GM18519 (cell line): ENCODE measurements around the gene PSG5.
"Not testable (repeated sequence)": the region's sequence is repeated elsewhere in the genome, so short reads cannot be mapped to it uniquely, and the experiment has no call there.

Source experiments
- ATAC-seq: cut with Tn5 transposase; IDR thresholded peaks from one replicate; pipeline ENCODE4 v1.9.1; 2021; ENCODE audit warnings: mild to moderate bottlenecking, moderate library complexity; ENCODE audit not compliant: unreplicated experiment, low FRiP score

Gene PSG5

GRCh38 chr19:43186311-43186935 is at the start of gene PSG5:
Gene PSG5 (minus strand): TSS chr19:43186536. CDS start chr19:43186405, 131 bp downstream.
- not testable (repeated sequence) for ATAC-seq

- not testable (repeated sequence) for ATAC-seq
Measured at GRCh38 chr19:43235686-43236085, 49.4 kb upstream of the PSG5 start.

DNA sequence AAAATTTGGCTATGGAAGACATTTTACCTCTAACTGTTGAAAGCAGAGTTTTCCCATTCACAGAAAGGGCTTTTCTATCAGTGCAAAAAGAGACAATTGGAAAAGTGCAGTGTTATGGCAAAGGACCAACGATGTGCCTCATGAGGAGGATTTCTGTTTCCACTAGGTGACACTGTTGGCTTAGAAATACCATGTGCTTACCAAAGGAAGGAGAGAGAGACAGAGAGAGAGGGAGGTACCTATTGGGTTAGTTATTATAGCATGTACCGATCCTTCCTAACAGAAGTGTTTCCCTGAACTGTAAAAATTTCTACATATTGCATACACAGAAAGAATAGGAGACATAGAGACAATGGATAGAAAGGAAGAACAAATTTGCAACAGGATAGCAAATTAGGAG is 43.0 kb upstream of the PSG5 start:
- no peak for ATAC-seq

GRCh38 chr19:43228730-43229129 is 42.4 kb upstream of the PSG5 start:
- not testable (repeated sequence) for ATAC-seq

GRCh38 chr19:43226986-43227385 is 40.6 kb upstream of the PSG5 start:
- ATAC-seq = not testable (repeated sequence)

DNA sequence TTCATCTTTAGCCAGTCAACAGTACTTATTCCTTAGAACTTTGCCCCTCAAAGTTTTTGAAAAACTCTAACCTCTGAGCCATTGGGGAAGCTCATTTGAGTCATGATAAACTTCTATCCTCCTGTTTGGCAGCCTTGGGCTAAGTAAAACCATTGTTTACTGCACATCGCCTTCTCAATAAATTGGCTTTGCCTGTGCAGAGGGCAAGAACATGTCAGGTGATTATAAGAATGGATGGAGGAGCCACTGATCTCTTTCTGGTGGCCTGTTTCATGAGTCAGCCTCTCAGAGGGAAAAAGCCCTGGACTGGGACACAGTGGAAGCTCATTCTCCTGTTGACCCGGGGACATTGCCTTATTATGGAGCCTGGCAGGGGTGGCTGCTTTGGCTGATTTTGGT is 38.5 kb upstream of the PSG5 start:
- no peak for ATAC-seq

GRCh38 chr19:43224201-43224854 is 38.0 kb upstream of the PSG5 start:
- ATAC-seq = not testable (repeated sequence)

DNA sequence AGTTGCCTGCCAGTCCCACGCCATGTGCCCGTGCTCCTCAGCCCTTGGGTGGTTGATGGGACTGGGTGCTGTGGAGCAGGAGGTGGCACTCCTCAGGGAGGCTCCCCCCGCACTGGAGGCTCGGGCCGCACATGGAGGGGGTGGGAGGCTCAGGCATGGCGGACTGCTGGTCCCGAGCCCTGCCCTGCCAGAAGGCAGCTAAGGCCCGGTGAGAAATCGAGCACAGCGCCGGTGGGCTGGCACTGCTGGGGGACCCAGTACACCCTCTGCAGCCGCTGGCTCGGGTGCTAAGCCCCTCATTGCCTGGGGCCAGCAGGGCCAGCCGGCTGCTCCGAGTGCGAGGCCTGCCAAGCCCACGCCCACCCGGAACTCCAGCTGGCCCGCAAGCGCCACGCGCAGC is 35.6 kb upstream of the PSG5 start:
- ATAC-seq = not testable (repeated sequence)

- ATAC-seq = not testable (repeated sequence)
Measured at GRCh38 chr19:43219136-43219535, 32.8 kb upstream of the PSG5 start.

- not testable (repeated sequence) for ATAC-seq
Measured at GRCh38 chr19:43215881-43216280, 29.5 kb upstream of the PSG5 start.

- no peak for ATAC-seq
Measured at GRCh38 chr19:43207991-43208390, 21.7 kb upstream of the PSG5 start.

DNA sequence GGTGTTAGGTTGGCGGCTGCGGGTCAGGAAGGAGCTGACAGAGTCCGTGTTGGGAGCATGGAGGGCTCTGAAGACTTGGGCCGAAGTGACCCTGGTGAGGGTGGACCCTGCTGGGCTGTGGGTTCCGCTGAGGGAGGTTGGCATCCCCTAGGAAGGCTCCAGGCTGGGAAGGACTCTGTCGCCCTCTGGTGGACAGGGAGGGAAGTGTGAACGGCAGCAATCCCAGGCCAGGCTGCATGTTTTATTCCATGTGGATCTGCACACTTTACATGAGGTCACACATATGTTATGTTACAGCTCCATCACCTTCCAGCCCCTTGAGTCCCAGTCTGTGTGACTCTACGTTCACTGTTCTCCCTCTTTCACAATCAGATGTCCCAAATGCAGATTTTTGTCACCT is 20.8 kb upstream of the PSG5 start:
- ATAC-seq = not testable (repeated sequence)

GRCh38 chr19:43205471-43206105 is 19.3 kb upstream of the PSG5 start, which contains the start of gene PSG4:
Gene PSG4 (minus strand): TSS chr19:43205638. CDS start chr19:43205536, 102 bp downstream.
- not testable (repeated sequence) for ATAC-seq

- not testable (repeated sequence) for ATAC-seq
Measured at GRCh38 chr19:43203611-43204010, 17.3 kb upstream of the PSG5 start.

- ATAC-seq = not testable (repeated sequence)
Measured at GRCh38 chr19:43201891-43202290, 15.6 kb upstream of the PSG5 start.

- not testable (repeated sequence) for ATAC-seq
Measured at GRCh38 chr19:43201337-43201801, 15.0 kb upstream of the PSG5 start.

GRCh38 chr19:43198686-43199419 is 12.5 kb upstream of the PSG5 start:
- not testable (repeated sequence) for ATAC-seq

DNA sequence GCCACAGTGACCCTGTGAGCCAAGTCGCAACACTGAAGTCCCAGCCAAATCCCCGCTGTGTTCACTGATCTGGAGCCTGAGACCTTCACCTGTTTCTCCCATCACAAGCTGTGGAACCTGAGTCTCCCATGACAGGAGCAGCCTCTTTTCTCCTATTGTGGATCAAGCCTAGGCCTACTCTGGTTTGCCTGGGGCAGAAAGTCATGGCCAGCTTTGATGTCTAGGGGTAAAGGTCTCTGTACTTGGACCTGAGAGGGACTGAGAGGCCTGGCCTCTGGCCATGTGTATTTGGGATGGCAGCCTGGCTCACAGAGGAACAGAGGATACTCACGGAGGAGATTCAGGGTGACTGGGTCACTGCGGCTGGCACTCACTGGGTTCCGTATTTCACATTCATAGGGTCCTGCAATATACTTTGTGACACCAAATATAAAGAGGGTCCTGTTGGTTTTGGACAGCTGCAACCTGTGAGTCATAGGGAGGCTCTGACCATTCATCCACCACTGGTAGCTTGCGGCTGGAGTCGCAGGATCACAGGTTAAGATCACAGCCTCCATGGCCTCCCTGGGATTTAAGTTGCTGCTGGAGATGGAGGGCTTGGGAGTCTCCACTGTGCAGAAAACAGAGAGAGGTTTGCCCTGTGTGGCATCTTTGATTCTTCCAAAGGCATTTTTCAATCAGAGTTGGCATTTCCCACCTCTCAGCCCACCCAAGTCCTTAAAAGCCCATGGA is 11.5 kb upstream of the PSG5 start:
- ATAC-seq = not testable (repeated sequence)

DNA sequence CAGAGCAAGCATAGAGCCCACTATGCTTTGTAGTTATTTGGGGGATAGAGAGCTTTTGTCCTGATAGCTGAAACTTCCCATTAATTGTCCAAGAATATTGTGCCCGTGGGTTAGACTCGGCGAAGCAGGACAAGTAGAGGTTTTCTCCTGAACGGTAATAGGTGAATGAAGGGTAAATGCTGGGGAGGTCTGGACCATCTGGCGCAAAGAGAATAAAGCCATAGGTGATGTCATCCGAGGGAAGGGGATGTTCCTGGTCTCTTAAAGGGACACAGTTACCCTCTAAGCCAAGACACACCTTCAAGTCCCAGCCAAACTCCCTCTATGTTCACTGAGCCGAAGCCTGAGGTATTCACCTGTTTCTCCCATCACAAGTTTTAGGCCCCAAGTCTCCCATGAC is 8.1 kb upstream of the PSG5 start:
- not testable (repeated sequence) for ATAC-seq
